ENCODE measurements around the gene NCAN. TPM values are rescaled to one million over a fixed set of nuclear protein-coding genes. Genes with fewer than 3 reads are reported as not detected.

Gene NCAN
- total and polyA plus RNA-seq, 2 of the 13 experiments (the other 11 are each of a cell fraction or from before 2014, with no cell fraction given): not detected

DNA sequence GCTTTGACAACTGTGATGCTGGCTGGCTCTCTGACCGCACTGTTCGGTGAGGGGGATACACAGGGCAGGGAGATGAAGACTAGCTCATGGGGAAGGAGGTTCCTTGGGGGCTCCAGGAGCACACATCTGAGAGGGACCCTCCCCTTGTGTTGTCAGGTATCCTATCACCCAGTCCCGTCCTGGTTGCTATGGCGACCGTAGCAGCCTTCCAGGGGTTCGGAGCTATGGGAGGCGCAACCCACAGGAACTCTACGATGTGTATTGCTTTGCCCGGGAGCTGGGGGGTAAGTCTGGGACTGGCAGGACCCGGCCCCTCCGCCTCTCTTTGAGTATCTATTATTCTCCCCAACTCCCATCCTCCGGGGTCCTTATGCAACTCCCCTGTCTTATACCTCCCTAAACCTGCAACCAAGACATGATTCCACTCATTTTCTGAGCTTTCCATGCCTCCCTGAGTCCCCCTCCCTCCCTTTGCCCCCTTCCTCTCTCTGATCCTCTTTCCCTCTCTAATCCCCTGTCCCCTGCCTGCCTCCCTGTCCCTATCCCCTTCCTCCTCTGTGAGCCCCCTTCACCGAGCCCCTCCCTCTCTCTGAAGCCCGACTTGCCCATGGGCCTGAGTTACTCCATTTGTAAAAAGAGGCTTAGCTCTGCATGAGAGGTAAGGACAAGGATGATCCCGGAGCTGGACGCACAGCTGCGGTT is 12.5 kb downstream of the NCAN start:
- H3K4me2 ChIP-seq (ENCODE audit: low read depth, low read length): peak overlapping the region; percentile 64
- H3K36me3 ChIP-seq (replicated peaks in 1 of 2; ENCODE audit: control insufficient read depth in 1 of 2, insufficient read depth in 2 of 2, low read length in 2 of 2): no peaks in the 10 kb centered on the region
- no peaks in the 10 kb centered on the region for H4K20me1 ChIP-seq (ENCODE audit: insufficient read depth, low read length)
- WGBS (ENCODE audit: low lambda C conversion rate): 47% methylated on average over 17 of the region's 17 CpGs
- POLR2A ChIA-PET: interaction anchor here (1.1 to 2.2 kb wide), 3 partner anchors 9 to 32 kb away, joined by 3 to 9 read pairs (median 8); partner anchors contain the start of genes BORCS8, NR2C2AP and RFXANK
- peaks cover 32% of the 10 kb centered on the region for H3K4me1 ChIP-seq (ENCODE audit: insufficient read depth, low read length)
- ATAC-seq (no peak; the same call in 2 of the 3 replicates), FAIRE-seq (no peak), DNase-seq (ENCODE audit: low spot score) (no peak)
- peak overlapping the region in 2 of 3 experiments; percentile 45 to 64; a peak in 3 of 6 replicates for H3K4me3 ChIP-seq (replicated peaks in 1 of 3; ENCODE audit: insufficient read depth in 1 of 3, low read depth in 2 of 3, low read length in 3 of 3)
- no peaks in the 10 kb centered on the region for H3K9me3 ChIP-seq (ENCODE audit: low read length)
- no peaks in the 10 kb centered on the region for H3K79me2 ChIP-seq (ENCODE audit: insufficient read depth, low read length)
- no peak overlapping the region for H3K27ac ChIP-seq (ENCODE audit: extremely low read length, insufficient read depth, low read length)
- CTCF ChIA-PET (ENCODE audit: low intra/inter-chr PET ratio, low total read pairs): interaction anchor here (1.0 to 1.8 kb wide), 2 partner anchors 21 to 38 kb away, joined by 4 to 16 read pairs; partner anchors contain the start of gene NR2C2AP
- H3K27me3 ChIP-seq (ENCODE audit: control insufficient read depth in 1 of 2, insufficient read depth in 2 of 2, low read length in 2 of 2): peaks cover 6 to 41% of the 10 kb centered on the region in 2 experiments
- TF ChIP-seq DMTF1 (CRISPR knock-in tag; IDR thresholded peaks at IDR 0.05) (no peak), TOPORS (CRISPR knock-in tag; IDR thresholded peaks at IDR 0.05) (0 out of 2 replicates have a peak, but pooled peaks have one; percentile 53), NFYC (CRISPR knock-in tag; IDR thresholded peaks at IDR 0.05) (no peak)
- no peak overlapping the region for H3K9ac ChIP-seq (ENCODE audit: insufficient read depth, low read depth, low read length)
- no TSS peak for BruUV-seq (replicated peaks)
- no peak overlapping the region for H2AFZ ChIP-seq (ENCODE audit: low read length)
- intact Hi-C loops (cut with micrococcal nuclease; ENCODE audit: unreplicated experiment) (no loop called here), in situ Hi-C loops (cut with HindIII; ENCODE audit: extremely low pct_ligation_motif_present, low pct_unique_long_range_greater_than_20kb) (no loop called here)

Data from HepG2 (cell line).